Body of pancreas (tissue), 4 donors: ENCODE results near the gene SLC10A6.

Experiments
- CTCF ChIP-seq, 7 experiments: fragments of 450-650 bp in 4 of 7; fragments of 200-600 bp in 3 of 7; sonication (generic) in 3 of 7; IDR thresholded peaks; one replicate each; pipeline ENCODE4 v1.5.1; 2016 to 2019; ENCODE audit warnings: antibody characterized with exemption in 7 of 7
- POLR2A ChIP-seq, 3 donors: fragments of 450-650 bp; IDR thresholded peaks; one replicate each; pipeline ENCODE4 v1.6.1; 2016; ENCODE audit warnings: antibody characterized with exemption in 3 of 3, mild to moderate bottlenecking in 2 of 3

- TF ChIP-seq POLR2A (IDR thresholded peaks at IDR 0.05) (no peak), CTCF (IDR thresholded peaks at IDR 0.05) (no peak)
These were observed at the start of gene SLC10A6 for GRCh38 chr4:86848732-86849619.
